HG02981 (cell line): ENCODE results near the gene MOGAT1.
A peak's percentile ranks its signal among the peaks of the same experiment; 100 is the strongest.

Experiments
- ATAC-seq: cut with Tn5 transposase; IDR thresholded peaks from one replicate; pipeline ENCODE4 v1.9.1; 2021; ENCODE audit warnings: mild to moderate bottlenecking, moderate library complexity; ENCODE audit not compliant: unreplicated experiment

Gene MOGAT1, protein sequence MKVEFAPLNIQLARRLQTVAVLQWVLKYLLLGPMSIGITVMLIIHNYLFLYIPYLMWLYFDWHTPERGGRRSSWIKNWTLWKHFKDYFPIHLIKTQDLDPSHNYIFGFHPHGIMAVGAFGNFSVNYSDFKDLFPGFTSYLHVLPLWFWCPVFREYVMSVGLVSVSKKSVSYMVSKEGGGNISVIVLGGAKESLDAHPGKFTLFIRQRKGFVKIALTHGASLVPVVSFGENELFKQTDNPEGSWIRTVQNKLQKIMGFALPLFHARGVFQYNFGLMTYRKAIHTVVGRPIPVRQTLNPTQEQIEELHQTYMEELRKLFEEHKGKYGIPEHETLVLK

DNA sequence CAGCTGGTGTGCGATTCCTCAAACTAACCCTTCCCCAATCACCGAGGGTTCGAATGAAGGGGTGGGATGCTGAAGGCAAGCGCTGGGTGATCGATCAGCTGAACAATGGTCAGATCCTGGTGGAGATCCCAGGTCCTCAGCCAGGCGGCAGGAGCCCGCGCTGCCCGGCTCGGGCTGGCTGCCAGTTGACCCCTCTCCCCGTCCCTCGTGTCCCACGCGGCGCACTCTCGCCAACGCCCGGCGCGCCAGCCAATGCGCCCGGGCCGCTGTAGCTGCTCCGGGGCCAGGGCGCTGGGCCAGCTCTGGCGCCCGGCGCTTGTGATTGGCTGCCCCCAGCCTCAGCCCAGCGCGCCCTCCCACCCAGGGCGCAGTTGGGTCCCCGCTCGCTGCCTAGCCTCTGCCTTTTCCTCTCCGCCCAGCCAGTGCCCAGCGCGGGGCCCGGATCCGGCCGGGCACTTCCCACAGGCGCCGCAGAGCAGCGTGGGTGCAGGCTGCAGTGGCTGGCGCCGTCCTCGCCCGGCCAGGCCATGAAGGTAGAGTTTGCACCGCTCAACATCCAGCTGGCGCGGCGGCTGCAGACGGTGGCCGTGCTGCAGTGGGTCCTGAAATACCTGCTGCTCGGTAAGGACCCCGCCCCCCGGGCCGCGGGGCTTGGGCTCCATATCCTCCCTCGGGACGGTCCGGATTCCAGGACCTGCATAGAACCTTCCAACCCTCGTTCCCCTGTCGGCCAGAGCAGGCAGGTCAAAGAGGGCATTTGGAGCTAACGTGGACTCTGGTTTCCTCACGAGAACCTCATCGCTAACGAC is at the start of gene MOGAT1:
TSS of gene MOGAT1 (plus strand) at position 400 of the 809 bp plus-strand sequence. CDS start at position 528, 128 bp downstream.
- peak; percentile 35 for ATAC-seq

DNA sequence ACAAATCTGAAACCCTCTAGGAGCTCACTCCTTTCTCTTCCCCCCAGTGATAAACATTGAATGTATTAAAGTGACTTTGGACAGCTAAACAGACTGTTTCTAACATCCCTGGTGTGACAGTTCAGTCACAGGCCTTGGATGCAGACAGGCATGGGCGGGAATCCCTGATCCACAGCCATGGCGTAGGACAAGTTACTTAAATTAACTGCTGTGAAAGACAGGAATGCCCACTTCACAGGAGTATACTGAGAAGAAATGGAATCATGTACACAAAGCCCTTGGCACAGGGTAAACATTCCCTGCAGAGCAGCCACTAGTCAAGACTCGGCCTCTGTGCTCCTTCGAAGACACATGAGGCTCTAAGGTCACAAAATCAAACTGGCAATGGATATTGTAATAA is 49.6 kb upstream of the MOGAT1 start:
- ATAC-seq = no peak

DNA sequence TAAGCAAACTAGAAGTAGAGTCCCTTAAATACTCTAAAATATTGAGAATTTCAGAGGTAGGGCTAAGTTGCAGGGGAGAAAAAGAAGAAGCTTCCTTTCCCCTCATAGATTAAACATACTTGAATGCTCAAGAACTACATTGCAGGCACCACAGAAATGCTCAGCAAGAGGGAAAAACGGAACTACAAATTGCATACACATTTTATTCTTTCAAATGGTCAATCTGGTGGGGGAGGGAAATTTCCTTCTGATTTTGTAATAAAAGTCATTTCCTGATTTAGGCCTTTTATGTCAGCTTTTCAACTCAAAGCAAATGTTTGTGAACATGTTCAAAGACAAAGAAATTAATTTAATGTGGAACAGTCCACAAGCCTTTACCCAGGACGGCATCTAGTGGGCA is 48.5 kb upstream of the MOGAT1 start:
- ATAC-seq = no peak

DNA sequence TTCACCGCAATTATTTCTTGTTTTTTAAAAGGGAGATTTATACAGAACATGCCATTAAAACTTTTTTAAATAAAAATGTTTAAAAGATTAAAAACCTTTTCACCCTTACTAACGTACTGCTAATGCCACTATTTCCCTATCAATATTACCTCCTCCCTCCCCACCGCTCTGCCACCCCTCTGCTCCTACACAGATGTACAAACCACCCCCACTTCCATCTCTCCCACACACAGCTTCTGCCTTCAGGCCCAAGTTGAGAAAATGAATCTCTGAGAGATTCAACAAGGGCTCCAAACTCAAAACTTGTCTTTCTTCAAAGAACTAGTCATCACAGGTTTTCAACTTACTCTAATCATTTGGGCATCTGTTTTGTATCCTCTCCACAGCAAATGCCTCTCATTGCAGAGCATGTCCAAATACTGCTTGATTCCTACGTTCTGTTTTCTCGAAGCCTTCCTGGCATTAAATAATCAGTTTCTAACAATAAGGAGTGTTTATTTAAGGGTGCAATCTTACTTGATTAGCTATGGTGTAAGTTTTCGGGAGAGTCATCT is 47.6 kb upstream of the MOGAT1 start:
- ATAC-seq = no peak

DNA sequence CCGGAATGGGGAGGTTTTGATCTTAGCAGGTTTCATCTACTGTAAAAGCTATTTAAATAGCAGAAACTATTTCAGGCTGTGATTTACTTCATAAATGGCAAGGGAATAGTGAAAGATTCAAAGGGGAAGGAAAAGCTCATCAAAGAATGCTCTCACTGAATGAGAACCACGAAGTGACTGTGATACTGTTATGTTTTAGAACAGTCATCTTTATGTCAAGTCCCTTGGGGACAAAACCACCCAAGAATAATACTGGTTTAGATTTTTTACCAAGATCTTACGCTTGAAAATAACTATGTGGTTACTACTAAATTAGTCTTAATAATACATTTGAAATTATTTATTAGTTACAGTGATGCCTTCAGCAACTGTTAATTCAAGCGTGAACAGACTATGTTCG is 43.7 kb upstream of the MOGAT1 start:
- no peak for ATAC-seq

DNA sequence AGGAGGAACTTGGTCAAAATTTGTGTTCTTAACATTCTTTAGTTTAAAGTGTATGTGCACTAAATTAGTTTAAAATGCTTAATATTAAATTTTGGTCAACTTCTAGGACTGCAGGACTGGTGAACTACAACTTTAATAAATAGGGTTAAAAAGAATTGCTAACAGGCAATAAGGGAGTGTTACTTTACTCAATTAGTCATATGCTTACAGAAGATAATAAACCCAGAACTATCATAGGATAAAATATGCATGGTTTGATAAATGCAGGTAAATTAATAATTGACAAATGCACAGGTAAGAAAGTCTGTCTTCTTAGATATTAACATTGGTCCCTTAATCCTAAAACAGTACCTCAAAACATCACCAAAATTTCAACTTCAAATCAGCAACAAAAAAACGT is 36.2 kb upstream of the MOGAT1 start:
- ATAC-seq = no peak

DNA sequence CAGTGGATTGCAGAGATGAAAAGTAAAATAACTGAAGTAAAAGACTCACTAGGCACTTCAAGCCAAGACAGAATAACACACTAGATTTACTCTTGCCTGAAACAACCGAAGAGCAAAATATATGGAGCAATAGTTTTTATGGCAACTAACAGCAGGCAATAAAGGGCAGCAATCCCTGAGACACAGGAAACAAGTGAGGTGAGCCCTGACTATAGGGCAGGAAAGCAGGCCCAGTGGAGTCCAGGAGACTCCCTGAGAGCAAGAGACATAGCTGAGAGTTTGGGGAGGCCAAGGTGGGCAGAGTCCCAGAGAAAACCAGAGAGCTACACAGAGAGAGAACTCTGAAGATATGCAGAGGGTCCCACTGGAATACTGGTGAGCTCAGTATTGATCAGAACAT is 34.4 kb upstream of the MOGAT1 start:
- ATAC-seq = no peak

DNA sequence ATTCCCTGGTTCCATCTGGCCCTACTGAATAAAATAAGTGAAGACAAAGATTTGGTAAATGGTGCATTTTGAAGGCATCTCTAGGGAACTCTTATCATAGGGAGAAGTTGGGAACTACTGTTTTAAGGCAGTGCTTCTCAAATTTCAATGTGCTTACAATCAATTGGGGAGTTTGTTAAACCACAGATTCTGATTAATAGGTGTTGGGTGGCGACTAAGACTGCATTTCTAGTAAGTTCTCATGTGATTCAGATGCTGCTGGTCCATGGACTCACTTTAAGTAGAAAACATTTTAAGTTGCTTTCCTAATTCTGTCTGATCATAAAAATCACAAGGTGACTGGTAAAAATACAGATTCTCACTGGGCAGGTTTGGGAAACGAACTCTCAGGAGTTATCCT is 30.1 kb upstream of the MOGAT1 start:
- no peak for ATAC-seq

DNA sequence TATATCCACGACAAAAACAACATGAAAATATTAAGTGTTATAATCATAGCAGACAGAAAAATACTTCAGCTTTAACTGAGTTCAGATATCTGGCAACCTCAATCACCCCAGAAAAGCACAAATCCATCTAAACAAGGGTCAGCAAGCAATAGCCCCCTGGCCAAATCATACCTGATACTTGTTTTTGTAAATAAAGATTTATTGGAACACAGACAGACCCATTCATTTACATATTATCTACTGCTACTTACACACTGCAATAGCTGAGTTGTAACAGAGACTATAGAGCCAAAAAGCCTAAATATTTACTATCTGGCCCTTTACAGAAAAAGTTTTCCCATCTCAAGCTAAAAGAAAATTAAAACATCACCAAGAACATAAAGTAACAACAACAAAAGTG is 28.3 kb upstream of the MOGAT1 start:
- ATAC-seq = no peak

DNA sequence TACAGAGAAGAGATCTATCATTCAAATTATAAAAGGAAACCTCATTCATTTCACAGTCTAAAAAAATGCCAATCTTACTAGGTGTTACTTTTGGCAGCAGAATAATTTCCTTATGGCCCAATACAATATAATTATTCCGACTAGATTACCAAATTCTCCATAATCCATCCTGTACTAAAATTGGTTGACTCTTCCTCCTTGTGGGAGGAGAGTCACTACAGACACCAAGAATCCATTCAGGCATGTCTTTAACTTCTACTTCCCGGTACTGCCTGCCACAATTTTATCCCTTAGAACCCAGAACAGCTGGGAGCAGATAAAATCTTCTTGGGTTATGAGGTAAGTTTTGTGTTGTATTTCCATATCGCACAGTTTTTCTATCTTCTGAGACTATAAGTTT is 25.4 kb upstream of the MOGAT1 start:
- ATAC-seq = no peak

DNA sequence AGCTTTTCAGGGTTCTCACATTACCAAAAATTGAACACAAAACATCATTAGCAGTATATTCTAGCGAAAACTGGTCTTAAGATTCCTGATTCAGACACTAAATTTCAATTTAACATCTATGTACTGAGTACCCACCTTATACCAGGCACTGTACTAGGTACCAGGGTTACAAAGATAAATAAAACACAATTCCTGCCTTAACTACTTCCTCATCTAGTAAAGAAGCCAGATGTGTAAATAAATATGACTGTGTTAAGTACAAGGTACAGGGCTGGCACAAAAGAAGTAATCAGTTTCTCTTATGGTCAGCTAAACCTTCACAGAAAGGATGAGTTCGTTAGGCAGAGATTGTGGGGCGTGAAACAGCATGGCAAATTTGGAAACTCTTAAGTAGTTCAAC is 21.7 kb upstream of the MOGAT1 start:
- ATAC-seq = no peak

DNA sequence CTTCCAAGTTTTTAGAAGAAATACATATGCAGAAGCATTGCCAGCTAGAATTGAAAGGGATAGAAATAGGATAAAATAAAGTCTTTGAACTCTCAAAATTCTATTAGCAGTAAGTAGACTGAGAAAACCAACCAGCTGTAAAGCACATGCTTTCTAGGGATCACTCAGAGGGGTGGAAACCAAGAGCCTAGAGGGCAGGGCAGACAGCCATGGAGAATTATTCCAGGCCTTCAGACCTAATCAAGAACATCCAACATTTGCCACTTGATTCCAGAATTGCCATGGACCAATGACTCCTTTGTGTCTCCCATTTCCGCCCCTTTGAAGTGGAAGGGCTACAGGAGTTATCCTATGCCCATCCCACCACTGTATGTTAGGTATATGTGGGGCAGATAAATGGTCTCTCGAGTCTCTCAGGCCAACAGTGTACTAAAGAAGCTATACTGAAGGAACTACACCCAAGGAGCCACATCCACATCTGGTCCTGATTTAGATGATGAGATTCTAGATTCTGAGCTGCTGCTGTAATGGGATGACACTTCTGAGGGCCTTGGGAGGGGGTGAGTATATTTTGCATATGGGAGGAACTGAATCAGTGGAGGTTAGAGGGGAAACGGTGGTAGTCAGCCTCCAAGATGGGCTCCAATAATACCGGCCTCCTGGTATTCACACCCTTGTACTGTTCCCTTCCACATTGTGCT is 19.6 kb upstream of the MOGAT1 start:
- no peak for ATAC-seq

DNA sequence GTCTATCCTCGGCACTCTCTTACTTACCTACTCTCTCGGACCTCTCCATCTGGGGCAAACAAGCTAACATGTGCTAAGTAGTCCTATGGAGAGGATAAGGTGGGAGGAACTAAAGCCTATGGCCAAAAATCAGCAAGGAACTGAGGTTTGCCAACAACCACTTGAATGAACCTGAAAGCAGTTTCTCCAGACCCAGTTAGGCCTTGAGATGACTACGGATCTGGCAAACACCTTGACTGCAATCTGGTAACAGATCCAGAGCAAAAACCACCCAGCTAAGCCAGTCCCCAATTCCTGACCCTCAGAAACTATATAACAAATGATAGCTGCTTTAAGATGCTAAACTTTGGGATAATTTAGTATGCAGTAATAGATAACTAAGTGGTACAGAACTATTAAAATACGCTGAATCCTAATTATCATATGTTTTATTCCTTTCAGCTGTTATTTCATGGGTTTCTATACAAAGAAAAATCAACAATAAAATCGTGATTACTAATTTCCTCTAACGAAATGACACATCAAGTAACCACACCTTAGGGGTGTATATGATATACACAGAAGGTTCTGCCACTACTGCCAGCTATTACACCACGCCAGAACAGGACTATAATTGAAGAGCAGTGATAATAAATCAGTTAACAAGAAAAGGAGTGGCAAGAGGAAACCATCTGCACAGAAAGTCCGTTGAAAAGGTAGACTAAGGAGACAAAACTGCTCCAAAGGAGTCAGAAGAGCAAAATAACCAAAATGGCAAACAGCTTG is 18.8 kb upstream of the MOGAT1 start:
- ATAC-seq = no peak

DNA sequence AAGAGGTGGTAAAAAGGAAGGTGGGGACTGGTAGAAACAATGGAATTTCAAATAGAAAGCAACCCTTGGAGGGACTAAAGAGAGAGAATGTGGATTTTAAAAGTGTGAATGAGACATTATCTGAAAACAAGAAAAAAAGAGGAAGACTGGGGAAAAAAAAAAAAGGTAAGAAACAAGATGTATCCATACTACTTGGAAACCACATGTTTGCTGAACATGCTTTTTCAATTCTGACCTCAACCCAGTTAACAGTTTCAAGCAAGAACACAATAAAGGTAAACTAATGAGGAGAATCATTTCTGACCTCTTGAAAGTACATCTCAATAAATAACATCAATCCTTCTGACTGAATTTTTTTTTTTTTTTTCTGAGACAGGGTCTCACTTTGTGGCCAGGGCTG is 18.2 kb upstream of the MOGAT1 start:
- ATAC-seq = no peak

DNA sequence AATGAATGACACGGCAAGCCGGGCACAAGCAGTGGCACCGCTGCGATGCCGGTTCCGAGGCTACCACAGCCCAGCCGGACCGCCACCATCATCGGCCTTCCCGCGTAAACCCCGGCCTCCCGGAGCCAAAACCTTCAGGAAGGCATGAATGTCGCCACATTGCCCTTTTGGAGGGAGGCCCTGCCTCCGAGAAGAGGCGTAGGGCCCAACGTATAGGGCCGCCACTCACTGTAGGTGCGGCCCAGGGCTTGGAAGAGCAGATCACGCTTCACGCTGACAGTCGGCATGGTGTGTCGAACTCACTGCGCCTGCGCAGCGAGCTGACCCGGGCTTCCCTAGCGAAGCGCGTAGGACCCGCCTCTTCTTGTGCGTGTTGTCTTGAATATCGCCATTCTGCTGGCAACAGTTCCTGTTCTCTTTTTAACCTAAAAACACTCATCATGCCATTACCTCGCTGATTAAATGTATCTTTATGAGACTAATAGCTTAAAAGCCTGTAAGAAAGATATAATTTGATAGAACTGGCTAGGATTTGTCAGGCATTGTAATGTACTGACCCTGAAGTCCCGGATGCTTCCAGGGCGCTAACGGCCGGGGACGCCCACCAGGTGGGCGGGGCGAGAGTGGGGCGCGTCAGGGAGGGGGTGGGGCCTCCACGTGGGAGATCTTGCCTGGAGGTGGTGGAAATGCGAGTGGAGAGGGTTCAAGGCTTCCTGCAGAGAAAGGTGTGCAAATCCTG is 15.5 kb upstream of the MOGAT1 start, which contains the start of gene FARSB:
TSS of gene FARSB (minus strand) at position 306 of the 739 bp plus-strand sequence. CDS start at position 287, 19 bp downstream.
- ATAC-seq = peak; percentile 87

DNA sequence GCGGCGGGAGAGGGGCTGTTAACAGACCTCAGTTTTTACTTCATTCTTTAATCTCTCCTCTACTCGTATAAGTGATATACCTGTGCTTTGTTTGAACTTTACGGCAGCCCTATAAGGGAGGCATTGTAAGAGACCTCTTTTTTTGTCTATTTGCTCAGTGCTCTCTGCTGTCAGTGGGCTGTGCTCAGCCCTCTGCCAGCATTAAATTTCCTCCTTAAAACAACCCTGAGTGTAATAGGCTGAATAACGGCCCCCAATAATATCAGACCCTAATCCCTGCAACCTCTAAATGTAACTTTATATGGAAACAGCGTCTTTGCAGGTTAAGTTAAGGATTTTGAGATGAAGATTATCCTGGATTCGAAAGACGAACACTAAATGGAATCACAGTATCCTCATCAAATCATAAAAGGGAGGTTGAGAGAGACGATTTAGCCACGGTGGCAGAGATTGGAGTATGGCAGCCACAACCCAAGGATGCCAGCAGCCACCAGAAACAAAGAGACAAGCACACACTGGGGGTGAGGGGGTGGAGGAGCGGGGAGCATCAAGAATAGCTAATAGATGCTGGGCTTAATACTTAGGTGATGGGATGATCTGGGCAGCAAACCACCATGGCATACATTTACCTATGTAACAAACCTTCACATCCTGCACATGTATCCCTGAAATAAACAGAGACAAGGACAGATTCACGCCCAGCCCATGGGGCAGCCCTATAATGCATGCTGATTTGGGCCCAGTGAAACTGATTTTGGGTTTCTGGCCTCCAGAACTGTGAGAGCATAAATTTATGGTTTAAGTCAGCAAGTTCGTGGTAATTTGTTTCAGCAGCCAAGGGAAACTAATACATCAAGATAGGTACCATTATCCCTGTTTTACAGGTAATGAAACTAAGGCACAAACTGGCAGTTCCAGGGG is 14.7 kb upstream of the MOGAT1 start:
- ATAC-seq = peak; percentile 23

DNA sequence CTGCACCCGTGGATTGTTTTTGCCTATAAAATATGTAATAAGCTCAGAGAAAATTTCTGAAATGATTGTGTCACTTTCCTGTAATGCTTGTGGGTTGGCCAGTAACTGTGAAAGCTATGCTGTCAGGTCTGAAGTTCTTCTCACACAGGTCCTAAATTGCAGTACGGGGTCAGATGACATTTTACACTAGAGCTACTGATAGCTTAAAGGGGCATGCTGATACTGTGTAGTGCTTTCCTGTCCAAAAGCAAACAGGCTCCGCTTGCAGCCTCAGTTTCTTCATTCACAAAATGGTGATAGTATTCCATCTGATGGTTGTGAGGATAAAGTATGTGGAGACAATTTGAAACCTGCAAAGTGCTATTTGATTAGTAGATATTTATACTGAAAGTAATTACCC is 8.0 kb upstream of the MOGAT1 start:
- no peak for ATAC-seq

DNA sequence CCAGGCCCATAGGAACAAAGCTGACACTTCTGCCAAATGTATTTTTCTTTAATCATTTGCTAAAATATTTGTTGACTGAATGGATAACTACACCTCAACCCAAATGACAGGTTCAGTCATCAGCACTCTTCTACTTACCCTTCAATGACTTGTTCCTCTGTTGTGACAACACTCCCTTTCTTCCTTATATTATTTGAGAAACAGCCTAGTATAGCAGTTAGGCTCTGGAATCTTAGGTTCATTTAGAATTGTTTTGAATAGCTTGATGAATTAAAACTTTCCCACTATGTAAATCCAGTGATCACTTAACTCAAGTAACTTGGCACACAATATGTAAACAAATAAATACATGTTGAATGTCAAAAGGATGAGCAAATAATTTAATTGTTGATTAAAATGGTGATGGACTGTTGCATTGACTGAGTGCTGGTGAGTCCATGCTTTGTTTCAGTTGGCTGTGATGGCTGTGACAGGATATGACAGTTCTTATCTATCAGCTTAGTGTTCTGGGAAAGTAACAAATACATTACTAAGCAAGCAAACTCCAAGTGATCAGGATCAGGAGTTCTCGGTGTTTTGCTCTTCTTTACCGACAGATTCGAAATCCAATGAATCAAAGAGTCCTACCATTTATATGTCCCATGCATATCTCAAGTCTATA is 2.8 kb upstream of the MOGAT1 start:
- no peak for ATAC-seq
